Stomach (tissue), 19 donors: ENCODE measurements around the gene CDKN2B. TPM values are rescaled to one million over a fixed set of nuclear protein-coding genes. Genes with fewer than 3 reads are reported as not detected.
"Not testable (repeated sequence)": the region's sequence is repeated elsewhere in the genome, so short reads cannot be mapped to it uniquely, and the experiment has no call there.

Source experiments
- DNase-seq, 2 donors: peaks; one replicate each; pipeline versions ENCODE4 v3.0.0 to v3.0.0-alpha.2; 2013 to 2019
- H3K27ac ChIP-seq, 5 donors: fragments of 200-600 bp in 4 of 5; sonication (generic) in 4 of 5; one replicate each; pipeline ENCODE4 v1.5.1; 2013 to 2019; ENCODE audit warnings: mild to moderate bottlenecking in 1 of 5, moderate library complexity in 1 of 5
- H3K27me3 ChIP-seq, 3 donors: fragments of 200-600 bp; sonication (generic); one replicate each; pipeline ENCODE4 v1.5.1; 2017 to 2019; ENCODE audit warnings: mixed run types in 1 of 3
- H3K36me3 ChIP-seq, 4 donors: fragments of 200-600 bp; sonication (generic); 1 replicate in 3 of 4; 2 replicates in 1 of 4; pipeline ENCODE4 v1.5.1; 2016 to 2019
- H3K4me1 ChIP-seq, 4 donors: fragments of 200-600 bp; sonication (generic); one replicate each; pipeline ENCODE4 v1.5.1; 2016 to 2019
- H3K4me3 ChIP-seq, 4 donors: fragments of 200-600 bp; sonication (generic) in 3 of 4; one replicate each; pipeline ENCODE4 v1.5.1; 2016 to 2019; ENCODE audit warnings: mild to moderate bottlenecking in 1 of 4
- H3K9me3 ChIP-seq, 4 donors: fragments of 200-600 bp; sonication (generic); one replicate each; pipeline ENCODE4 v1.5.1; 2016 to 2019
- CTCF ChIP-seq, 7 experiments: fragments of 450-650 bp in 4 of 7; fragments of 200-600 bp in 3 of 7; sonication (generic) in 3 of 7; IDR thresholded peaks; one replicate each; pipeline ENCODE4 v1.5.1; 2016 to 2019; ENCODE audit warnings: antibody characterized with exemption in 7 of 7, control low read depth in 2 of 7, mild to moderate bottlenecking in 1 of 7
- EP300 ChIP-seq: sonication (generic); formaldehyde crosslinking; IDR thresholded peaks from one replicate; pipeline ENCODE4 v1.6.1; 2017; ENCODE audit warnings: antibody characterized with exemption
- POLR2A ChIP-seq, 4 donors: fragments of 450-650 bp; IDR thresholded peaks; one replicate each; pipeline ENCODE4 v1.6.1; 2016; ENCODE audit warnings: antibody characterized with exemption in 4 of 4, control low read depth in 2 of 4, mild to moderate bottlenecking in 1 of 4, moderate library complexity in 1 of 4
- POLR2AphosphoS5 ChIP-seq, 3 donors: sonication (generic); formaldehyde crosslinking; IDR thresholded peaks; one replicate each; pipeline ENCODE4 v1.6.1; 2016; ENCODE audit warnings: antibody characterized with exemption in 3 of 3
- WGBS, 5 donors: extraction: QIAGEN DNeasy Blood & Tissue Kit in 3 of 5; methylation state at CpG; one replicate each; pipeline versions ENCODE4 v1.1.5 to v1.1.7; 2013 to 2018; 5-methylcytosine and 5-hydroxymethylcytosine counted together
- intact Hi-C: fragments of 100-400 bp; cut with DNase I; formaldehyde crosslinking; loops from one replicate; pipeline ENCODE4 v1.15.1; 2023; ENCODE audit warnings: low total_unique reads
- long read RNA-seq, 10 donors: transcript quantifications; one replicate each; lab custom pipeline, GENCODE V29; 2026
- polyA plus RNA-seq, 3 donors: library from polyadenylated mRNA; stranded (reverse); fragments of 200-250 nt; gene quantifications; one replicate each; pipeline ENCODE4 v1.2.3, GENCODE V29; 2013
- total RNA-seq, 5 donors: library from RNA; depleted of rRNA; stranded (reverse); fragments of >200 nt; gene quantifications; one replicate each; pipeline versions ENCODE4 v1.1.0 to v1.2.3, GENCODE V29; 2014 to 2016
- donor health status: healthy with polysubstance abuse.
- donor health status: Bipolar disorder and iron deficiency.
- donor health status: healthy.

Gene CDKN2B
- 100 to 1,000 TPM in 1 of 5 donors, 1 to 10 TPM in 2, under 1 TPM in 1, not detected in 1; 0.58 to 152 (median 3.6) TPM for total RNA-seq
- 10 to 100 TPM in 1 of 3 donors, 1 to 10 TPM in 2; 4.7 to 12.8 (median 8.6) TPM for polyA plus RNA-seq
- long read RNA-seq, donor 1, partial matches to known transcripts: 0 of 3 reads
- long read RNA-seq, donor 1, other reads (novel, unspliced or antisense): 0 of 3 reads
- long read RNA-seq, donor 2, partial matches to known transcripts: 0 of 3 reads
- long read RNA-seq, donor 2, other reads (novel, unspliced or antisense): 0 of 3 reads
- long read RNA-seq, donor 3, partial matches to known transcripts: 0 of 1 reads
- long read RNA-seq, donor 3, other reads (novel, unspliced or antisense): 0 of 1 reads
- long read RNA-seq, donor 4: 0 reads
- long read RNA-seq, donor 5, partial matches to known transcripts: 0 of 1 reads
- long read RNA-seq, donor 5, other reads (novel, unspliced or antisense): 0 of 1 reads
- long read RNA-seq, donor 6, partial matches to known transcripts: 0 of 1 reads
- long read RNA-seq, donor 6, other reads (novel, unspliced or antisense): 0 of 1 reads
- long read RNA-seq, donor 7, partial matches to known transcripts: 0 of 1 reads
- long read RNA-seq, donor 7, other reads (novel, unspliced or antisense): 0 of 1 reads
- long read RNA-seq, donor 8: 0 reads
- long read RNA-seq, donor 9: 0 reads
- long read RNA-seq, donor 10, partial matches to known transcripts: 0 of 1 reads
- long read RNA-seq, donor 10, other reads (novel, unspliced or antisense): 0 of 1 reads

- DNase-seq: peak; percentile 96 to 97
- peak within 1 kb of the TSS; percentile 51 to 85 (median 75) for H3K4me3 ChIP-seq
- peaks cover 10 to 33% (median 25%) of the 10 kb centered on the region in 4 donors for H3K4me1 ChIP-seq
- H3K9me3 ChIP-seq: no peaks in the 10 kb centered on the region
- H3K27ac ChIP-seq: peak within 1 kb of the TSS; percentile 78 to 92 (median 88)
- TF ChIP-seq POLR2A (IDR thresholded peaks at IDR 0.05): peak in 1 of 4 donors; percentile 29
- no peak for TF ChIP-seq EP300
- peak in 5 of 7 experiments; percentile 68 to 94 (median 80) for TF ChIP-seq CTCF (IDR thresholded peaks at IDR 0.05)
- peak; percentile 82 to 92 (median 92) for TF ChIP-seq POLR2AphosphoS5 (IDR thresholded peaks at IDR 0.05)
- H3K36me3 ChIP-seq: no peaks in the 10 kb centered on the region
- peaks cover 12 to 76% (median 19%) of the 10 kb centered on the region in 3 donors for H3K27me3 ChIP-seq
- intact Hi-C loops: loop anchor here (10.0 kb wide), 1 partner anchor 194 kb away; no protein-coding TSS in a partner anchor
- WGBS, 5 donors: 0 to 1% (median 1%) methylated on average over 48 to 86 of the region's 86 CpGs
These were observed at the start of gene CDKN2B for GRCh38 chr9:22008717-22009505. CDKN2B (minus strand) TSS chr9:22009305; CDS start chr9:22008953, 352 bp downstream.

GRCh38 chr9:22057972-22058371, 48.9 kb upstream of the CDKN2B start:
- intact Hi-C loops, DNase-seq: not testable (repeated sequence)
- WGBS, 5 donors: 84 to 92% (median 87%) methylated on average over 6 of the region's 6 CpGs

GRCh38 chr9:22056402-22056801, 47.3 kb upstream of the CDKN2B start:
- Histone ChIP-seq H3K9me3 (no peaks in the 10 kb centered on the region), H3K27me3 (no peaks in the 10 kb centered on the region), H3K27ac (no peak overlapping the region), H3K36me3 (no peaks in the 10 kb centered on the region), H3K4me1 (no peaks in the 10 kb centered on the region), H3K4me3 (no peak overlapping the region)
- 40 to 67% (median 41%) methylated on average over 3 of the region's 3 CpGs for WGBS, 5 donors
- DNase-seq: no peak
- TF ChIP-seq POLR2AphosphoS5 (IDR thresholded peaks at IDR 0.05) (no peak), EP300 (no peak), CTCF (IDR thresholded peaks at IDR 0.05) (no peak), POLR2A (IDR thresholded peaks at IDR 0.05) (no peak)
- intact Hi-C loops: no loop called here

More at GRCh38 chr9:22057972-22058371, 48.9 kb upstream of the CDKN2B start:
- not testable (repeated sequence) for H3K27me3 ChIP-seq, H3K27ac ChIP-seq, H3K4me3 ChIP-seq, H3K9me3 ChIP-seq, H3K4me1 ChIP-seq, H3K36me3 ChIP-seq

- Histone ChIP-seq H3K36me3 (no peaks in the 10 kb centered on the region), H3K27me3 (no peaks in the 10 kb centered on the region), H3K9me3 (no peaks in the 10 kb centered on the region), H3K4me3 (no peak overlapping the region), H3K4me1 (no peaks in the 10 kb centered on the region), H3K27ac (no peak overlapping the region)
- intact Hi-C loops: no loop called here
- no peak for TF ChIP-seq EP300
- TF ChIP-seq POLR2A (IDR thresholded peaks at IDR 0.05): no peak
- no peak for TF ChIP-seq POLR2AphosphoS5 (IDR thresholded peaks at IDR 0.05)
- TF ChIP-seq CTCF (IDR thresholded peaks at IDR 0.05): no peak
- DNase-seq: no peak
These were observed 46.0 kb upstream of the CDKN2B start for GRCh38 chr9:22055090-22055489.
